HEK293 (cell line): ENCODE data around the gene BCL2L1.

Source experiments
- GLI4 ChIP-seq: fragments of 450-650 bp; formaldehyde crosslinking; IDR thresholded peaks from 2 replicates; pipeline ENCODE4 v1.5.1; 2016; ENCODE audit warnings: missing biosample characterization, missing genetic modification characterization
- GLIS1 ChIP-seq: fragments of 450-650 bp; formaldehyde crosslinking; IDR thresholded peaks from 2 replicates; pipeline ENCODE4 v1.5.1; 2016; ENCODE audit warnings: missing biosample characterization, missing genetic modification characterization
- OVOL3 ChIP-seq: fragments of 450-650 bp; formaldehyde crosslinking; IDR thresholded peaks from 2 replicates; pipeline ENCODE4 v1.5.1; 2016; ENCODE audit warnings: missing biosample characterization, missing genetic modification characterization
- SCRT1 ChIP-seq: fragments of 450-650 bp; formaldehyde crosslinking; IDR thresholded peaks from 2 replicates; pipeline ENCODE4 v1.5.1; 2016; ENCODE audit warnings: missing biosample characterization, missing genetic modification characterization, borderline replicate concordance
- SETDB1 ChIP-seq: IDR thresholded peaks from one replicate; pipeline ENCODE4 v1.6.1; 2017; ENCODE audit warnings: mild to moderate bottlenecking, low read length, moderate library complexity, mixed read lengths; ENCODE audit not compliant: insufficient read length
- SP2 ChIP-seq: fragments of 450-650 bp; formaldehyde crosslinking; IDR thresholded peaks from 2 replicates; pipeline ENCODE4 v1.5.1; 2016; ENCODE audit warnings: missing biosample characterization, missing genetic modification characterization
- SP3 ChIP-seq: fragments of 450-650 bp; formaldehyde crosslinking; IDR thresholded peaks from 2 replicates; pipeline ENCODE4 v1.5.1; 2016; ENCODE audit warnings: missing biosample characterization, missing genetic modification characterization
- SP7 ChIP-seq: fragments of 450-650 bp; formaldehyde crosslinking; IDR thresholded peaks from 2 replicates; pipeline ENCODE4 v1.5.1; 2016; ENCODE audit warnings: missing biosample characterization, missing genetic modification characterization
- ZFP37 ChIP-seq: fragments of 450-650 bp; formaldehyde crosslinking; IDR thresholded peaks from 2 replicates; pipeline ENCODE4 v1.5.1; 2016; ENCODE audit warnings: missing biosample characterization, missing genetic modification characterization
- ZFP69B ChIP-seq: fragments of 450-650 bp; formaldehyde crosslinking; IDR thresholded peaks from 2 replicates; pipeline ENCODE4 v1.5.1; 2016; ENCODE audit warnings: missing biosample characterization, missing genetic modification characterization
- ZNF48 ChIP-seq: fragments of 450-650 bp; formaldehyde crosslinking; IDR thresholded peaks from 2 replicates; pipeline ENCODE4 v1.5.1; 2016; ENCODE audit warnings: missing biosample characterization, missing genetic modification characterization
- ZNF571 ChIP-seq: fragments of 450-650 bp; formaldehyde crosslinking; IDR thresholded peaks from 2 replicates; pipeline ENCODE4 v1.5.0; 2017; ENCODE audit warnings: missing biosample characterization, missing genetic modification characterization
- ZNF600 ChIP-seq: fragments of 450-650 bp; formaldehyde crosslinking; IDR thresholded peaks from 2 replicates; pipeline ENCODE4 v1.5.1; 2016; ENCODE audit warnings: missing biosample characterization, missing genetic modification characterization
- ZNF777 ChIP-seq: fragments of 450-650 bp; formaldehyde crosslinking; IDR thresholded peaks from 2 replicates; pipeline ENCODE4 v1.5.1; 2017; ENCODE audit warnings: missing biosample characterization, missing genetic modification characterization, borderline replicate concordance
- ZNF785 ChIP-seq: fragments of 450-650 bp; formaldehyde crosslinking; IDR thresholded peaks from 2 replicates; pipeline ENCODE4 v1.5.1; 2016; ENCODE audit warnings: missing biosample characterization, missing genetic modification characterization
- TF ChIP-seq, protein P1 (sequence below): fragments of 450-650 bp; formaldehyde crosslinking; IDR thresholded peaks from 2 replicates; pipeline ENCODE4 v1.5.1; 2017; ENCODE audit warnings: missing biosample characterization, mild to moderate bottlenecking, missing genetic modification characterization, moderate library complexity
- TF ChIP-seq, protein P2 (sequence below): fragments of 450-650 bp; formaldehyde crosslinking; IDR thresholded peaks from 2 replicates; pipeline ENCODE4 v1.5.1; 2016; ENCODE audit warnings: missing biosample characterization, missing genetic modification characterization, low read depth
- TF ChIP-seq, protein P3 (sequence below): fragments of 450-650 bp; formaldehyde crosslinking; IDR thresholded peaks from 2 replicates; pipeline ENCODE4 v1.5.1; 2016; ENCODE audit warnings: missing biosample characterization, missing genetic modification characterization
- TF ChIP-seq, protein P4 (sequence below): fragments of 450-650 bp; formaldehyde crosslinking; IDR thresholded peaks from 2 replicates; pipeline ENCODE4 v1.5.1; 2016; ENCODE audit warnings: missing biosample characterization, missing genetic modification characterization
- TF ChIP-seq, protein P5 (sequence below): fragments of 450-650 bp; formaldehyde crosslinking; IDR thresholded peaks from 2 replicates; pipeline ENCODE4 v1.5.1; 2017; ENCODE audit warnings: missing biosample characterization, missing genetic modification characterization
- TF ChIP-seq, protein P6 (sequence below): fragments of 450-650 bp; formaldehyde crosslinking; IDR thresholded peaks from 2 replicates; pipeline ENCODE4 v1.5.1; 2017; ENCODE audit warnings: missing biosample characterization, missing genetic modification characterization

The BCL2L1 gene

DNA sequence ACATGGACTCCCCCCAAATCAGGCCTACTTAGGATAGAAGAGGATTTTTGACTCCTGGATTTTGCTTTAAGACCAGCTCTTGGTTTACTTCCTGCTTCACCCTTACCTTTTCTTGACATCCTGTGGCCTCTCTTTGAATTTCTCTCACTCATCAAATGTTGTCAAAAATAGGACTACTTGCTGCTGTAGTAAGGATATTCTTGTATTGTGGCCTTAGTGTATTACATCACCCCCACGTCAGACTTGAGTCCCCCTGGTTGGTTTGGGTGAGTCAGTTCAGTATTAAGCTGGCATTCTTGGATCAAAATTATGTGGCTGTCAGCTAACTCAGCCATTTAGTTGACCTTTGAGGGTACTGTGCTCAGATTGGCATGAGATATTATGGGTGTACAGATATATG is 17.5 kb upstream of the BCL2L1 start (continued):
- TF ChIP-seq, protein P1, sequence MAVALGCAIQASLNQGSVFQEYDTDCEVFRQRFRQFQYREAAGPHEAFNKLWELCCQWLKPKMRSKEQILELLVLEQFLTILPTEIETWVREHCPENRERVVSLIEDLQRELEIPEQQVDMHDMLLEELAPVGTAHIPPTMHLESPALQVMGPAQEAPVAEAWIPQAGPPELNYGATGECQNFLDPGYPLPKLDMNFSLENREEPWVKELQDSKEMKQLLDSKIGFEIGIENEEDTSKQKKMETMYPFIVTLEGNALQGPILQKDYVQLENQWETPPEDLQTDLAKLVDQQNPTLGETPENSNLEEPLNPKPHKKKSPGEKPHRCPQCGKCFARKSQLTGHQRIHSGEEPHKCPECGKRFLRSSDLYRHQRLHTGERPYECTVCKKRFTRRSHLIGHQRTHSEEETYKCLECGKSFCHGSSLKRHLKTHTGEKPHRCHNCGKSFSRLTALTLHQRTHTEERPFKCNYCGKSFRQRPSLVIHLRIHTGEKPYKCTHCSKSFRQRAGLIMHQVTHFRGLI (tag by site-specific recombination): no peak
- TF ChIP-seq OVOL3 (tag by site-specific recombination): no peak
- TF ChIP-seq, protein P2, sequence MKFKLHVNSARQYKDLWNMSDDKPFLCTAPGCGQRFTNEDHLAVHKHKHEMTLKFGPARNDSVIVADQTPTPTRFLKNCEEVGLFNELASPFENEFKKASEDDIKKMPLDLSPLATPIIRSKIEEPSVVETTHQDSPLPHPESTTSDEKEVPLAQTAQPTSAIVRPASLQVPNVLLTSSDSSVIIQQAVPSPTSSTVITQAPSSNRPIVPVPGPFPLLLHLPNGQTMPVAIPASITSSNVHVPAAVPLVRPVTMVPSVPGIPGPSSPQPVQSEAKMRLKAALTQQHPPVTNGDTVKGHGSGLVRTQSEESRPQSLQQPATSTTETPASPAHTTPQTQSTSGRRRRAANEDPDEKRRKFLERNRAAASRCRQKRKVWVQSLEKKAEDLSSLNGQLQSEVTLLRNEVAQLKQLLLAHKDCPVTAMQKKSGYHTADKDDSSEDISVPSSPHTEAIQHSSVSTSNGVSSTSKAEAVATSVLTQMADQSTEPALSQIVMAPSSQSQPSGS (tag by site-specific recombination): peak; percentile 72
- no peak for TF ChIP-seq ZNF571 (tag by site-specific recombination)
- no peak for TF ChIP-seq SCRT1
- no peak for TF ChIP-seq SETDB1
- TF ChIP-seq SP3: no peak
- TF ChIP-seq, protein P3, sequence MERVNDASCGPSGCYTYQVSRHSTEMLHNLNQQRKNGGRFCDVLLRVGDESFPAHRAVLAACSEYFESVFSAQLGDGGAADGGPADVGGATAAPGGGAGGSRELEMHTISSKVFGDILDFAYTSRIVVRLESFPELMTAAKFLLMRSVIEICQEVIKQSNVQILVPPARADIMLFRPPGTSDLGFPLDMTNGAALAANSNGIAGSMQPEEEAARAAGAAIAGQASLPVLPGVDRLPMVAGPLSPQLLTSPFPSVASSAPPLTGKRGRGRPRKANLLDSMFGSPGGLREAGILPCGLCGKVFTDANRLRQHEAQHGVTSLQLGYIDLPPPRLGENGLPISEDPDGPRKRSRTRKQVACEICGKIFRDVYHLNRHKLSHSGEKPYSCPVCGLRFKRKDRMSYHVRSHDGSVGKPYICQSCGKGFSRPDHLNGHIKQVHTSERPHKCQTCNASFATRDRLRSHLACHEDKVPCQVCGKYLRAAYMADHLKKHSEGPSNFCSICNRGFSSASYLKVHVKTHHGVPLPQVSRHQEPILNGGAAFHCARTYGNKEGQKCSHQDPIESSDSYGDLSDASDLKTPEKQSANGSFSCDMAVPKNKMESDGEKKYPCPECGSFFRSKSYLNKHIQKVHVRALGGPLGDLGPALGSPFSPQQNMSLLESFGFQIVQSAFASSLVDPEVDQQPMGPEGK (tag by site-specific recombination): no peak
- no peak for TF ChIP-seq ZFP69B (tag by site-specific recombination)
- no peak for TF ChIP-seq SP2
- TF ChIP-seq, protein P4, sequence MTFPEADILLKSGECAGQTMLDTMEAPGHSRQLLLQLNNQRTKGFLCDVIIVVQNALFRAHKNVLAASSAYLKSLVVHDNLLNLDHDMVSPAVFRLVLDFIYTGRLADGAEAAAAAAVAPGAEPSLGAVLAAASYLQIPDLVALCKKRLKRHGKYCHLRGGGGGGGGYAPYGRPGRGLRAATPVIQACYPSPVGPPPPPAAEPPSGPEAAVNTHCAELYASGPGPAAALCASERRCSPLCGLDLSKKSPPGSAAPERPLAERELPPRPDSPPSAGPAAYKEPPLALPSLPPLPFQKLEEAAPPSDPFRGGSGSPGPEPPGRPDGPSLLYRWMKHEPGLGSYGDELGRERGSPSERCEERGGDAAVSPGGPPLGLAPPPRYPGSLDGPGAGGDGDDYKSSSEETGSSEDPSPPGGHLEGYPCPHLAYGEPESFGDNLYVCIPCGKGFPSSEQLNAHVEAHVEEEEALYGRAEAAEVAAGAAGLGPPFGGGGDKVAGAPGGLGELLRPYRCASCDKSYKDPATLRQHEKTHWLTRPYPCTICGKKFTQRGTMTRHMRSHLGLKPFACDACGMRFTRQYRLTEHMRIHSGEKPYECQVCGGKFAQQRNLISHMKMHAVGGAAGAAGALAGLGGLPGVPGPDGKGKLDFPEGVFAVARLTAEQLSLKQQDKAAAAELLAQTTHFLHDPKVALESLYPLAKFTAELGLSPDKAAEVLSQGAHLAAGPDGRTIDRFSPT (tag by site-specific recombination): peak; percentile 59; the same call in 1 of the 2 replicates
- 0 out of 2 replicates have a peak, but pooled peaks have one; percentile 32 for TF ChIP-seq ZFP37 (tag by site-specific recombination)
- TF ChIP-seq, protein P5, sequence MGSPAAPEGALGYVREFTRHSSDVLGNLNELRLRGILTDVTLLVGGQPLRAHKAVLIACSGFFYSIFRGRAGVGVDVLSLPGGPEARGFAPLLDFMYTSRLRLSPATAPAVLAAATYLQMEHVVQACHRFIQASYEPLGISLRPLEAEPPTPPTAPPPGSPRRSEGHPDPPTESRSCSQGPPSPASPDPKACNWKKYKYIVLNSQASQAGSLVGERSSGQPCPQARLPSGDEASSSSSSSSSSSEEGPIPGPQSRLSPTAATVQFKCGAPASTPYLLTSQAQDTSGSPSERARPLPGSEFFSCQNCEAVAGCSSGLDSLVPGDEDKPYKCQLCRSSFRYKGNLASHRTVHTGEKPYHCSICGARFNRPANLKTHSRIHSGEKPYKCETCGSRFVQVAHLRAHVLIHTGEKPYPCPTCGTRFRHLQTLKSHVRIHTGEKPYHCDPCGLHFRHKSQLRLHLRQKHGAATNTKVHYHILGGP (tag by site-specific recombination): no peak
- TF ChIP-seq GLIS1 (tag by site-specific recombination): 0 out of 2 replicates have a peak, but pooled peaks have one; percentile 21
- TF ChIP-seq, protein P6, sequence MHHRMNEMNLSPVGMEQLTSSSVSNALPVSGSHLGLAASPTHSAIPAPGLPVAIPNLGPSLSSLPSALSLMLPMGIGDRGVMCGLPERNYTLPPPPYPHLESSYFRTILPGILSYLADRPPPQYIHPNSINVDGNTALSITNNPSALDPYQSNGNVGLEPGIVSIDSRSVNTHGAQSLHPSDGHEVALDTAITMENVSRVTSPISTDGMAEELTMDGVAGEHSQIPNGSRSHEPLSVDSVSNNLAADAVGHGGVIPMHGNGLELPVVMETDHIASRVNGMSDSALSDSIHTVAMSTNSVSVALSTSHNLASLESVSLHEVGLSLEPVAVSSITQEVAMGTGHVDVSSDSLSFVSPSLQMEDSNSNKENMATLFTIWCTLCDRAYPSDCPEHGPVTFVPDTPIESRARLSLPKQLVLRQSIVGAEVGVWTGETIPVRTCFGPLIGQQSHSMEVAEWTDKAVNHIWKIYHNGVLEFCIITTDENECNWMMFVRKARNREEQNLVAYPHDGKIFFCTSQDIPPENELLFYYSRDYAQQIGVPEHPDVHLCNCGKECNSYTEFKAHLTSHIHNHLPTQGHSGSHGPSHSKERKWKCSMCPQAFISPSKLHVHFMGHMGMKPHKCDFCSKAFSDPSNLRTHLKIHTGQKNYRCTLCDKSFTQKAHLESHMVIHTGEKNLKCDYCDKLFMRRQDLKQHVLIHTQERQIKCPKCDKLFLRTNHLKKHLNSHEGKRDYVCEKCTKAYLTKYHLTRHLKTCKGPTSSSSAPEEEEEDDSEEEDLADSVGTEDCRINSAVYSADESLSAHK (tag by site-specific recombination): no peak
- TF ChIP-seq ZNF48 (tag by site-specific recombination): no peak
- TF ChIP-seq ZNF777 (tag by site-specific recombination): no peak
- TF ChIP-seq SP7 (tag by site-specific recombination): no peak
- TF ChIP-seq ZNF600: no peak
- TF ChIP-seq ZNF785 (tag by site-specific recombination): no peak
- TF ChIP-seq GLI4 (tag by site-specific recombination): no peak
